ENCODE measurements around the gene UAP1L1.
A peak's percentile ranks its signal among the peaks of the same experiment; 100 is the strongest.

The UAP1L1 gene

DNA sequence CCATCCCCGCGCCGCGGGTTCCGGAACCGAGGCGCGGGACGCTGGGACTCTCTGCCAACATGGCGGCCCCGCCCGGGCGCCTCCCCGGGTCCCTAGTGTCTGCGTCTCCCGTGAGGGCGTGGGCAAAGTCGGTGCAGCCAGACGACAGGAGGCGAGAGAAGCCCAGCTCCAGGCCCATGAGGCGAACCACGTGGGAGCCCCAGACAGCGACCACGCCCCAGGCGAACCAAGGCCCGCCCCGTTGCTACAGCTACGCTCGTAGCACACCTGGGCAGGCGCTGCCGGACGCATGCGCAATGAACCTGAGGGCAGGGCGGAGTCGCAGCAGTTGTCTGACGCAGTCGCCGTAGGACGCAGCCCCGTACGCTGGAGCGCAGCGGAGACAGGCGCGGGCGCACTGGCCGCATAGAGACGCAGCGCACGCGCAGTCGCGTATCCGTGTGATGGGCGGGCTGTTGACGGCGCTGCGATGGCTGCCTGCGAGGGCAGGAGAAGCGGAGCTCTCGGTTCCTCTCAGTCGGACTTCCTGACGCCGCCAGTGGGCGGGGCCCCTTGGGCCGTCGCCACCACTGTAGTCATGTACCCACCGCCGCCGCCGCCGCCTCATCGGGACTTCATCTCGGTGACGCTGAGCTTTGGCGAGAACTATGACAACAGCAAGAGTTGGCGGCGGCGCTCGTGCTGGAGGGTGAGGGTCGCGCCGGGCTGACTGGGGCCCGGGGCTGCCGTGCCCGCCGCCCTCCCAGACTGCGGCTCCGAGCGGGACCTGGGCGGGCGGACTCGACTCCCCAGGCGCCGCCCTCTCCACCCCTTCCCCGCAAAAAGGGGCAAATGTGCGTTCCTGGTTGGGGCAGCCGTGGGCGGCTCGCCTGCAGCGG lies 9.5 kb downstream of the UAP1L1 start, which contains the start of gene MAN1B1:
Gene MAN1B1, plus strand, starts transcription at position 455 of the 878 bp plus-strand sequence. Its CDS starts 15 bp downstream, at position 470.
- H3K4me1 ChIP-seq (ENCODE audit: control insufficient read depth, insufficient read depth, low read length) = peaks cover 12% of the 10 kb centered on the region
- H3K27me3 ChIP-seq (ENCODE audit: control insufficient read depth, insufficient read depth, low read length, poor library complexity, severe bottlenecking) = peaks cover 28% of the 10 kb centered on the region
- peak within 1 kb of the TSS; percentile 88 for H3K4me3 ChIP-seq (ENCODE audit: insufficient read depth, low read depth, low read length)
- peak within 1 kb of the TSS; percentile 55 for H3K27ac ChIP-seq (ENCODE audit: insufficient read depth, low read depth, low read length, poor library complexity, severe bottlenecking)
- 0 to 1% methylated on average over 101 of the region's 101 CpGs for WGBS, 2 experiments
- peaks cover 6% of the 10 kb centered on the region for H3K36me3 ChIP-seq (ENCODE audit: control insufficient read depth, insufficient read depth, low read length)
- H3K9me3 ChIP-seq (ENCODE audit: control insufficient read depth, low read length) = no peaks in the 10 kb centered on the region

DNA sequence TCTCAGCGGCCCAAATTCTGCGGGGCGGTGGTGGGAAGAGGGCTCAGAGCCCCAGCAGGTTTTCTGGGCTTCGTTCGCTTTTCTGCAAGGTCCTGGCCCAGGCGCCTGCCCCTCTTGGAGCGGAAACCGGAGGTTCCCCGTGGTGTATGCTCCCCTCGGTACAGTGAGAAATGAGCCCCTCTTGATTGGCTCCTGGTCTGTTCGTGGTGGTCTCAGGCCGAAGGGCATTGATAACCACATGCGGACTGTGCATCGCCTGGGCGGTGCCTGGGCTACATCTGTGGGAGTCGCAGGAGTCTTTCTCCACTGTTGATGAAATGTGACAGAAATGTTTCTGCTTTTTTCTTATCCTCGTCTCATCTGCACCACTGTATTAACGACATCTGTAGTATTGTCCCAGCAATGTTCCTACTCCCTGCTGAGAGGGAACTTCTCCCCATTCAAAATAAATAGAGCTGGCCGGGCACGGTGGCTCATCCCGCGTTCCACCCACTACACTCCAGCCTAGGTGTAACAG lies 10.2 kb downstream of the UAP1L1 start:
- Histone ChIP-seq H3K4me1 (ENCODE audit: control insufficient read depth, insufficient read depth, low read length) (peaks cover 12% of the 10 kb centered on the region), H3K9me3 (ENCODE audit: control insufficient read depth, low read length) (no peaks in the 10 kb centered on the region), H3K36me3 (ENCODE audit: control insufficient read depth, insufficient read depth, low read length) (peaks cover 6% of the 10 kb centered on the region), H3K27ac (ENCODE audit: insufficient read depth, low read depth, low read length, poor library complexity, severe bottlenecking) (peak overlapping the region; percentile 55), H3K27me3 (ENCODE audit: control insufficient read depth, insufficient read depth, low read length, poor library complexity, severe bottlenecking) (peaks cover 23% of the 10 kb centered on the region), H3K4me3 (ENCODE audit: insufficient read depth, low read depth, low read length) (peak overlapping the region; percentile 88)
- 5 to 6% methylated on average over 22 of the region's 22 CpGs for WGBS, 2 experiments

DNA sequence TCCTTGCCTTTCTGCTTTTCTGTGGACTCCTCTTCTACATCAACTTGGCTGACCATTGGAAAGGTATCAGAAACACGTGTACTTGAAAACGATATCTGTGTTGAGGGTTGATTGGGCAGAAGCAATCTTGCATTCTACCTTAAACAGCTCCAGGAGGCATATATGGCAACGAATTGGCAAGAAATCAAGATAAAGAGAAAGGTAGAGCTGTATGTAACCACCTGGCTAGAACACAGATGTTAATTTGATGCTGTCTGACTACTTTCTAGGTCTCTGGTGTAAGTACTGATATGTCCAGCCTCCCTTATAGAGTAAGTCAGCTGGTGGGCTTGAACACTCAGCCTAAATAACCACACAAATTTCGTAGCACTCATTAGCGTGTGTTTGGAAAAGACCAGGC lies 10.8 kb downstream of the UAP1L1 start:
- no peak overlapping the region for H3K27ac ChIP-seq (ENCODE audit: insufficient read depth, low read depth, low read length, poor library complexity, severe bottlenecking)
- peaks cover 23% of the 10 kb centered on the region for H3K27me3 ChIP-seq (ENCODE audit: control insufficient read depth, insufficient read depth, low read length, poor library complexity, severe bottlenecking)
- H3K4me1 ChIP-seq (ENCODE audit: control insufficient read depth, insufficient read depth, low read length) = peaks cover 12% of the 10 kb centered on the region
- WGBS, 2 experiments = 93 to 94% methylated on average over 5 of the region's 5 CpGs
- peak overlapping the region; percentile 88 for H3K4me3 ChIP-seq (ENCODE audit: insufficient read depth, low read depth, low read length)
- H3K9me3 ChIP-seq (ENCODE audit: control insufficient read depth, low read length) = no peaks in the 10 kb centered on the region
- H3K36me3 ChIP-seq (ENCODE audit: control insufficient read depth, insufficient read depth, low read length) = peaks cover 10% of the 10 kb centered on the region

DNA sequence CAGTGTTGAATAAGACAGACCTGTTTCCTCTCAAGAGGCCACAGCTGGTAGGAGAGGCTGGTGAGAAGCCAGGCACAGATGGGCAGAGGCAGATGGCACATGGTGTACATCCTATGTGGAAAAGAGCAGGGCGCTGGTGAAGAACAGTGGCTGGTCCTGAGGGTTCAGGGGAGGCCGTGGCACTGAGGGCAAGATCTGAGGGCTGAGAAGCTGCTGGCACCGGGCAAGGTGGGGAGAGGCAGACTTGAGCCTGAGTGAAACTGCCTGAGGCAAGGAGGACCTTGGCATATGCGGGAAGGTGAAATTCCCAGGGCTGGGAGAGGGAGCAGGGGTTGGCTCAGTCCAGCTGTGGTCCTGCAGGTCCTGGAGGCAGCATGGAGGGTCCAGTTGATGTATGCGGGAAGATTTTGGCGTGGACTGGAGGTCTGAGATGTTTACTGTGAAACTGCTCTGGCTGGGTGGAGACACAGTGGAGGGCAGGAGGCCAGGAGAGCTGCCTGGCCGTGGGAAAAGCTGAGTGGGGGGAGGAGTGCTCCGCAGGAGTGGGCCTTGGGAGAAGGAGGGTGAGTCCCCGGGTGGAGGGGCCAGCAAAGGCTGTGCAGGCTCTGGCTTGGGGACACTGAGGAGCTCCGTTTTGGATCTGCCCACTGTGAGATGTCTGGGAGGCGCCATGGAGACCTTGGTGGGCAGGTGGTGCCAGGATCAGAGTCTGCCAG lies 12.1 kb downstream of the UAP1L1 start:
- Histone ChIP-seq H3K36me3 (ENCODE audit: control insufficient read depth, insufficient read depth, low read length) (peaks cover 12% of the 10 kb centered on the region), H3K27ac (ENCODE audit: insufficient read depth, low read depth, low read length, poor library complexity, severe bottlenecking) (no peak overlapping the region), H3K9me3 (ENCODE audit: control insufficient read depth, low read length) (no peaks in the 10 kb centered on the region), H3K27me3 (ENCODE audit: control insufficient read depth, insufficient read depth, low read length, poor library complexity, severe bottlenecking) (peaks cover 21% of the 10 kb centered on the region), H3K4me1 (ENCODE audit: control insufficient read depth, insufficient read depth, low read length) (peaks cover 12% of the 10 kb centered on the region), H3K4me3 (ENCODE audit: insufficient read depth, low read depth, low read length) (no peak overlapping the region)
- WGBS, 2 experiments = 93% methylated on average over 11 of the region's 11 CpGs

DNA sequence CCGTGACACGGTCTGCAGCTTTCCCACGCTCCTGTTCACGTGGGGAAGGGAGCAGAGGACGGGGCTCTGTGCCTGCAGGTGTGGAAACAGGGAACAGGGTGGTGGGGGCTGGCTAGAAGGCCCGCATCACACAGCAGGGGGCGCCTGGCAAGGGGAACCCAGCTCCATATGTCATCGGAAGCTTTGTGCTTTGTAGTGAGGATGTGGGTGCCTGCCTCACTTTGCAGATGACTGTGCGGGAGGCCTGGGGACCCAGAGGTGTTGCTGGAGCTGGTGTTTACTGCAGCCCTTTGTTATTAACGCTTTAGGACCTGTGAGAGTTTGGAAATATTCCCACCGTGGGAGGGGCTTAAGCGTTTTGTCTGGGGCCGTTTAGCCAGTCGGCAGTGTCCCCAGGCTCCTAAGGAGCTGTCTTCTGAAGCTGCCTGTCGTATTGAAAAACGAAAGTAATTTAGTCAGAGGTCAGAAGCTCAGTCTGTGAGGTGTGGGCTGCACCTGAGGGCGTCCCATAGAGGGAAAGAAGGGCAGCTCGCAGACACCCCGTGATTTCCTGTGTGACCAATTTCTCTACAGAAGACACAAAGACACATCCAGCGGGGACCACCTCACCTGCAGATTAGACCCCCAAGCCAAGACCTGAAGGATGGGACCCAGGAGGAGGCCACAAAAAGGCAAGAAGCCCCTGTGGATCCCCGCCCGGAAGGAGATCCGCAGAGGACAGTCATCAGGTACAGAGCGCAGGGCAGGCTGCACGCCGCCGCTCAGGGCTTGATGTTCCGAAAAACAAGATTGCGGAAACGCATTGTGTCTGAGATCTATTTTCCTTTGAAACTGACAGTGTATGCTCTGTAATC lies 18.6 kb downstream of the UAP1L1 start:
- H3K9me3 ChIP-seq (ENCODE audit: control insufficient read depth, low read length) = no peaks in the 10 kb centered on the region
- H3K36me3 ChIP-seq (ENCODE audit: control insufficient read depth, insufficient read depth, low read length) = peaks cover 26% of the 10 kb centered on the region
- no peaks in the 10 kb centered on the region for H3K27me3 ChIP-seq (ENCODE audit: control insufficient read depth, insufficient read depth, low read length, poor library complexity, severe bottlenecking)
- no peak overlapping the region for H3K27ac ChIP-seq (ENCODE audit: insufficient read depth, low read depth, low read length, poor library complexity, severe bottlenecking)
- no peak overlapping the region for H3K4me3 ChIP-seq (ENCODE audit: insufficient read depth, low read depth, low read length)
- WGBS, 2 experiments = 90 to 91% methylated on average over 30 of the region's 30 CpGs
- no peaks in the 10 kb centered on the region for H3K4me1 ChIP-seq (ENCODE audit: control insufficient read depth, insufficient read depth, low read length)

DNA sequence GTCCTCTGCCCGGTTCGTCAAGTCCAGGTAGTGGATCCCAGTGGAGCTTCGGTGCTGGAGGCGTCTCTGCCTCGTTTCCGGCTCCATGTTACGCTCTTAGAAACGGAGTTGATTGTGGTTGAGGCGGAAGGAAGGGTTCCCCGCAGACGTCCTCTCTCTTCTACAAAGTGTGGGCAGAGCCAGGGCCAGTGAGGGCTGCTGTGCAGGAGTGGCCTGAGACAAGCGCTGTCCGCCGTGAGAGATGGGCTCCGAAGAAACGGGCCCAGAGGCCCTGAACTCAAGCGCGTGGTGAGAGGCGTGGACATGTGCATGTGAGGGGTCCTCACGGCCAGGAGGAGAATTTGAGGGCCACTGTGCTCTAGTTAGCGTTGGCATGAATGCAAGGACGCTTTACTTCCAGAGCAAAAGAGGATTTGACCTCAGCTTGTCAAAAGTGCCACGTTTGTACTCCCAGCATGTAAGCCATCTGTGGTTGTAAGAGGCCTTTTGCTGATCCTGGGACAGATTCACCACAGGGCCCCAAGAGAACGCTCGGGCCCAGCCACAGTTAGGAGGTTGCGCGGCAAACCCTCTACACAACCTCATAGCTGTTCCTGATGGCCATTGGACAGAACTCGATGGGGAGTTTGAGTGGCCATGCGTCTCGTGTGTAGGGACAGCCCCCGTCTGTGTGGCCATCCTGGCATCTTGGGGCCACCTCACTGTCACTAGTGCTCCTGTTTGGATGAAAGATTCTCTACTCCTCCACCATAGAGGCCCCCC lies 19.6 kb downstream of the UAP1L1 start:
- no peaks in the 10 kb centered on the region for H3K27me3 ChIP-seq (ENCODE audit: control insufficient read depth, insufficient read depth, low read length, poor library complexity, severe bottlenecking)
- peaks cover 37% of the 10 kb centered on the region for H3K36me3 ChIP-seq (ENCODE audit: control insufficient read depth, insufficient read depth, low read length)
- no peak overlapping the region for H3K27ac ChIP-seq (ENCODE audit: insufficient read depth, low read depth, low read length, poor library complexity, severe bottlenecking)
- 96% methylated on average over 31 of the region's 31 CpGs for WGBS, 2 experiments
- no peaks in the 10 kb centered on the region for H3K9me3 ChIP-seq (ENCODE audit: control insufficient read depth, low read length)
- H3K4me1 ChIP-seq (ENCODE audit: control insufficient read depth, insufficient read depth, low read length) = no peaks in the 10 kb centered on the region
- H3K4me3 ChIP-seq (ENCODE audit: insufficient read depth, low read depth, low read length) = no peak overlapping the region

DNA sequence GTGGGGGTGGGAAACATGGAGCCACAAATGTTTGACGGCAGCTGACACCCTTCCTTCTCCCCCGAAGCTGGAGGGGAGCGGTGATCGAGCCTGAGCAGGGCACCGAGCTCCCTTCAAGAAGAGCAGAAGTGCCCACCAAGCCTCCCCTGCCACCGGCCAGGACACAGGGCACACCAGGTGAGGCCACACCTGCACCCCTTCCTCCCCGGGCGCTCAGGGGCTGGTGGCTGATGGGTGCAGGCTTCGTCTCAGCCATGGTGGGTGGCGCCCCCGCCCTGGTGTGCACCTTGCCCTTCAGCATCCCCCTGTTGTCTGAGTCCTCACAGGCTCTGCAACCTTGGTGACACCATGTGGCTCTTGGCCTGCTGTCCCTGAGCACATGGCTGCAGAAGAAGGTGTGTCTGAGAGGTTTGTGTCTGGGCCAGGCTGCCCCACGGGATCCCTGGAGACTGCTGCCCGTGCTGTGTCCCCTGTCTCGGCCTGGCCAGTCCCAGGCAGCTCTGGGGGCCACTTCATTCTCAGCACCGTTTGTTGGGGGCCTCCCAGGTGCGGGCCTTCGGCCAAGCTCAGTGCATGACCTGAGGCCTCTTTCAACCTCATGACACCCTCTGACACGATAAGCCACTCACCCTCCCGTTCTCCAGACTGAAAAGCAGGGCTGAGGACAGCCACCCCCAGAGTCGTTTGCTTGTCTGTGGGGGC lies 20.6 kb downstream of the UAP1L1 start:
- no peaks in the 10 kb centered on the region for H3K27me3 ChIP-seq (ENCODE audit: control insufficient read depth, insufficient read depth, low read length, poor library complexity, severe bottlenecking)
- no peaks in the 10 kb centered on the region for H3K9me3 ChIP-seq (ENCODE audit: control insufficient read depth, low read length)
- 94% methylated on average over 20 of the region's 20 CpGs for WGBS, 2 experiments
- no peak overlapping the region for H3K4me3 ChIP-seq (ENCODE audit: insufficient read depth, low read depth, low read length)
- H3K4me1 ChIP-seq (ENCODE audit: control insufficient read depth, insufficient read depth, low read length) = no peaks in the 10 kb centered on the region
- H3K36me3 ChIP-seq (ENCODE audit: control insufficient read depth, insufficient read depth, low read length) = peaks cover 43% of the 10 kb centered on the region
- no peak overlapping the region for H3K27ac ChIP-seq (ENCODE audit: insufficient read depth, low read depth, low read length, poor library complexity, severe bottlenecking)

DNA sequence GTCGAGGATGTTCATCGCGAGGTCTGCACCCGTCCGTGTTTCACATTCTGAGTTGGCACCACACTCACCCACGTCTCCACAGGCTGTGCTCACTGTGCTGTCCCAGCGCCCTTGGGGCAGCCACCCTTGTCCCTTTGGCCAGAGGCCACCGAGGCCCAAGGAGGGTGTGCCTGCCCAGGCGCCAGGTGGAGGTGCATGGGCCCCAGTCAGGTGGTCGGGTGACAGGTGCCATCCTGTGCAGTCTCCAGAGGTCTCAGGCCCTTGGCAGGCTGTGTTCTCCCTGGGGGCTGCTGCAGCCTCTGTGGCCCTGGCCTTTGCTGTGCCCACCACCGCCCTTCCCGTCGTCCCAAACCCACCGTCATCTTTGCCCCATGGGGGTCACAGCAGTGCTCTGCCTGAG lies 21.9 kb downstream of the UAP1L1 start:
- peaks cover 51% of the 10 kb centered on the region for H3K36me3 ChIP-seq (ENCODE audit: control insufficient read depth, insufficient read depth, low read length)
- 96 to 98% methylated on average over 14 of the region's 14 CpGs for WGBS, 2 experiments
- no peaks in the 10 kb centered on the region for H3K9me3 ChIP-seq (ENCODE audit: control insufficient read depth, low read length)
- H3K4me1 ChIP-seq (ENCODE audit: control insufficient read depth, insufficient read depth, low read length) = no peaks in the 10 kb centered on the region
- H3K4me3 ChIP-seq (ENCODE audit: insufficient read depth, low read depth, low read length) = no peak overlapping the region
- H3K27me3 ChIP-seq (ENCODE audit: control insufficient read depth, insufficient read depth, low read length, poor library complexity, severe bottlenecking) = no peaks in the 10 kb centered on the region
- no peak overlapping the region for H3K27ac ChIP-seq (ENCODE audit: insufficient read depth, low read depth, low read length, poor library complexity, severe bottlenecking)

Measured in ectodermal cell (in vitro differentiated cells).